Mesenchymal stem cell (in vitro differentiated cells and primary cell): ENCODE data around the gene IRF9.

ENCODE experiments used
- DNase-seq: peaks from one replicate; pipeline ENCODE4 v3.0.0-alpha.2; 2013
- H2AFZ ChIP-seq: one replicate; pipeline ENCODE4 v1.6.1; 2013; ENCODE audit warnings: low read depth, mild to moderate bottlenecking, control low read depth, inconsistent platforms, low read length, moderate library complexity
- H2AK5ac ChIP-seq: 2 replicates; pipeline ENCODE4 v1.6.1; 2013; ENCODE audit warnings: low read length, moderate library complexity, mild to moderate bottlenecking, inconsistent platforms; ENCODE audit not compliant: severe bottlenecking
- H2BK120ac ChIP-seq: one replicate; pipeline ENCODE4 v1.6.1; 2013; ENCODE audit warnings: low read depth, mild to moderate bottlenecking, inconsistent platforms, low read length, moderate library complexity
- H2BK12ac ChIP-seq, 2 experiments: one replicate each; pipeline ENCODE4 v1.6.1; 2013; ENCODE audit warnings: inconsistent platforms in 2 of 2, low read length in 2 of 2, mild to moderate bottlenecking in 2 of 2, moderate library complexity in 2 of 2, control low read depth in 1 of 2
- H2BK15ac ChIP-seq: one replicate; pipeline ENCODE4 v1.6.1; 2013; ENCODE audit warnings: mild to moderate bottlenecking, low read depth, inconsistent platforms; ENCODE audit not compliant: poor library complexity, severe bottlenecking
- H2BK5ac ChIP-seq: 2 replicates; pipeline ENCODE4 v1.6.1; 2013; ENCODE audit warnings: low read depth, mild to moderate bottlenecking, low read length, control low read depth, inconsistent platforms; ENCODE audit not compliant: poor library complexity, severe bottlenecking
- H3K14ac ChIP-seq, 2 experiments: one replicate each; pipeline ENCODE4 v1.6.1; 2013; ENCODE audit warnings: inconsistent platforms in 2 of 2, low read length in 2 of 2, control low read depth in 1 of 2, mild to moderate bottlenecking in 1 of 2, moderate library complexity in 1 of 2
- H3K18ac ChIP-seq, 2 experiments: one replicate each; pipeline ENCODE4 v1.6.1; 2013; ENCODE audit warnings: inconsistent platforms in 2 of 2, low read length in 2 of 2, control low read depth in 1 of 2, low read depth in 1 of 2, mild to moderate bottlenecking in 1 of 2
- H3K23ac ChIP-seq, 2 experiments: one replicate each; pipeline ENCODE4 v1.6.1; 2013; ENCODE audit warnings: inconsistent platforms in 2 of 2, low read length in 2 of 2, mild to moderate bottlenecking in 2 of 2, moderate library complexity in 2 of 2, control low read depth in 1 of 2
- H3K27ac ChIP-seq: 2 replicates; pipeline ENCODE4 v1.5.1; 2013; ENCODE audit warnings: mild to moderate bottlenecking, moderate library complexity, low read length, control low read depth, inconsistent platforms; ENCODE audit not compliant: poor library complexity, severe bottlenecking
- H3K27me3 ChIP-seq, 2 experiments: 2 replicates each; pipeline versions ENCODE4 v1.6.1 to v1.7.0; 2013; ENCODE audit warnings: low read length in 2 of 2, mild to moderate bottlenecking in 2 of 2, moderate library complexity in 2 of 2, control low read depth in 1 of 2, inconsistent platforms in 1 of 2; ENCODE audit not compliant: control insufficient read depth in 1 of 2, insufficient read depth in 1 of 2
- H3K36me3 ChIP-seq, 2 experiments: 2 replicates each; pipeline versions ENCODE4 v1.6.1 to v1.7.0; 2013; ENCODE audit warnings: low read length in 2 of 2, control low read depth in 1 of 2, inconsistent platforms in 1 of 2, low read depth in 1 of 2, mild to moderate bottlenecking in 1 of 2; ENCODE audit not compliant: insufficient read depth in 2 of 2, control insufficient read depth in 1 of 2
- H3K4ac ChIP-seq, 2 experiments: one replicate each; pipeline ENCODE4 v1.6.1; 2013; ENCODE audit warnings: inconsistent platforms in 2 of 2, low read length in 2 of 2, mild to moderate bottlenecking in 2 of 2, moderate library complexity in 2 of 2, control low read depth in 1 of 2, low read depth in 1 of 2
- H3K4me1 ChIP-seq: 2 replicates; pipeline ENCODE4 v1.6.1; 2013; ENCODE audit warnings: low read depth, low read length, control low read depth; ENCODE audit not compliant: control insufficient read depth, insufficient read depth
- H3K4me2 ChIP-seq: 2 replicates; pipeline ENCODE4 v1.6.1; 2013; ENCODE audit warnings: low read length, mild to moderate bottlenecking, inconsistent platforms; ENCODE audit not compliant: poor library complexity, severe bottlenecking
- H3K4me3 ChIP-seq, 2 experiments: 2 replicates each; pipeline versions ENCODE4 v1.5.1 to v1.7.0; 2013; ENCODE audit warnings: low read length in 2 of 2, mild to moderate bottlenecking in 2 of 2, control low read depth in 1 of 2, low read depth in 1 of 2; ENCODE audit not compliant: insufficient read depth in 1 of 2
- H3K79me1 ChIP-seq: replicated peaks from 2 replicates; pipeline ENCODE4 v1.6.1; 2013; ENCODE audit warnings: mild to moderate bottlenecking, control low read depth, low read length, inconsistent platforms; ENCODE audit not compliant: poor library complexity, severe bottlenecking
- H3K9ac ChIP-seq: 2 replicates; pipeline ENCODE4 v1.7.0; 2013; ENCODE audit warnings: mild to moderate bottlenecking, low read length, moderate library complexity
- H3K9me3 ChIP-seq: 2 replicates; pipeline ENCODE4 v1.7.0; 2013; ENCODE audit warnings: mild to moderate bottlenecking, low read length; ENCODE audit not compliant: control insufficient read depth
- H4K8ac ChIP-seq: one replicate; pipeline ENCODE4 v1.6.1; 2013; ENCODE audit warnings: inconsistent platforms, mild to moderate bottlenecking, low read length, moderate library complexity
- H4K91ac ChIP-seq: one replicate; pipeline ENCODE4 v1.6.1; 2013; ENCODE audit warnings: mild to moderate bottlenecking, low read length, inconsistent platforms
- WGBS: methylation state at CpG from one replicate; pipeline ENCODE4 v1.1.7; 2013; ENCODE audit warnings: mixed read lengths; 5-methylcytosine and 5-hydroxymethylcytosine counted together

The IRF9 gene

GRCh38 chr14:24177891-24178290, 16.8 kb downstream of the IRF9 start:
- no peak overlapping the region for H2BK15ac ChIP-seq
- no peaks in the 10 kb centered on the region for H3K27me3 ChIP-seq
- no peaks in the 10 kb centered on the region for H3K9me3 ChIP-seq
- no peak overlapping the region for H3K18ac ChIP-seq
- no peak overlapping the region for H3K4me3 ChIP-seq
- H2BK5ac ChIP-seq: no peak overlapping the region
- H3K4me2 ChIP-seq: no peak overlapping the region
- no peak overlapping the region for H3K9ac ChIP-seq
- H3K27ac ChIP-seq: no peak overlapping the region
- H3K79me1 ChIP-seq: peaks cover 20% of the 10 kb centered on the region
- no peak overlapping the region for H3K14ac ChIP-seq
- peaks cover 16% of the 10 kb centered on the region for H3K4me1 ChIP-seq
- H2AK5ac ChIP-seq: no peak overlapping the region
- H3K4ac ChIP-seq: no peak overlapping the region
- no peak overlapping the region for H4K91ac ChIP-seq
- no peak overlapping the region for H2AFZ ChIP-seq
- no peak overlapping the region for H3K23ac ChIP-seq
- WGBS: 96% methylated on average over 14 of the region's 14 CpGs
- DNase-seq: no peak
- H3K36me3 ChIP-seq: peaks cover 80 to 94% of the 10 kb centered on the region in 2 experiments
- H2BK12ac ChIP-seq: no peak overlapping the region
- no peak overlapping the region for H4K8ac ChIP-seq
- no peak overlapping the region for H2BK120ac ChIP-seq

GRCh38 chr14:24178399-24179178, 17.5 kb downstream of the IRF9 start:
- no peak overlapping the region for H2BK12ac ChIP-seq
- no peak overlapping the region for H3K18ac ChIP-seq
- H2AK5ac ChIP-seq: no peak overlapping the region
- no peak overlapping the region for H3K4me2 ChIP-seq
- no peaks in the 10 kb centered on the region for H3K9me3 ChIP-seq
- 87% methylated on average over 10 of the region's 12 CpGs for WGBS
- no peak overlapping the region for H3K14ac ChIP-seq
- no peak overlapping the region for H2AFZ ChIP-seq
- peaks cover 80 to 94% of the 10 kb centered on the region in 2 experiments for H3K36me3 ChIP-seq
- no peak overlapping the region for H4K8ac ChIP-seq
- peaks cover 21% of the 10 kb centered on the region for H3K79me1 ChIP-seq
- H3K23ac ChIP-seq: no peak overlapping the region
- H3K4me3 ChIP-seq: no peak overlapping the region
- H3K4ac ChIP-seq: no peak overlapping the region
- H2BK15ac ChIP-seq: no peak overlapping the region
- no peak overlapping the region for H4K91ac ChIP-seq
- H3K27me3 ChIP-seq: no peaks in the 10 kb centered on the region
- H3K27ac ChIP-seq: no peak overlapping the region
- peaks cover 16% of the 10 kb centered on the region for H3K4me1 ChIP-seq
- H2BK120ac ChIP-seq: no peak overlapping the region
- peak overlapping the region; percentile 83 for H3K9ac ChIP-seq
- no peak overlapping the region for H2BK5ac ChIP-seq
- no peak for DNase-seq

GRCh38 chr14:24179294-24179960, 18.4 kb downstream of the IRF9 start:
- Histone ChIP-seq H4K8ac (no peak overlapping the region), H2BK120ac (no peak overlapping the region), H3K4ac (no peak overlapping the region), H3K27ac (peak overlapping the region; percentile 73), H2AK5ac (peak overlapping the region; percentile 19), H2BK15ac (no peak overlapping the region), H3K9ac (peak overlapping the region; percentile 83), H2BK12ac (no peak overlapping the region), H3K18ac (no peak overlapping the region), H3K79me1 (peaks cover 23% of the 10 kb centered on the region), H2AFZ (no peak overlapping the region), H3K9me3 (no peaks in the 10 kb centered on the region), H3K27me3 (no peaks in the 10 kb centered on the region), H3K23ac (no peak overlapping the region), H3K4me1 (peaks cover 16% of the 10 kb centered on the region), H3K4me3 (no peak overlapping the region), H4K91ac (no peak overlapping the region), H2BK5ac (peak overlapping the region; percentile 21), H3K36me3 (peaks cover 85 to 93% of the 10 kb centered on the region in 2 experiments), H3K4me2 (no peak overlapping the region), H3K14ac (no peak overlapping the region)
- no peak for DNase-seq
- 95% methylated on average over 14 of the region's 14 CpGs for WGBS

GRCh38 chr14:24179961-24180796, 19.1 kb downstream of the IRF9 start:
- Histone ChIP-seq H3K14ac (no peak overlapping the region), H3K4ac (no peak overlapping the region), H3K9me3 (no peaks in the 10 kb centered on the region), H2BK120ac (no peak overlapping the region), H3K36me3 (peaks cover 90 to 93% of the 10 kb centered on the region in 2 experiments), H3K27ac (peak overlapping the region; percentile 73), H3K4me1 (peaks cover 16% of the 10 kb centered on the region), H2AFZ (no peak overlapping the region), H3K18ac (no peak overlapping the region), H3K4me2 (no peak overlapping the region), H4K8ac (no peak overlapping the region), H2BK5ac (no peak overlapping the region), H2AK5ac (peak overlapping the region; percentile 19), H2BK15ac (no peak overlapping the region), H3K9ac (peak overlapping the region; percentile 83), H4K91ac (no peak overlapping the region), H3K4me3 (no peak overlapping the region), H2BK12ac (no peak overlapping the region), H3K23ac (no peak overlapping the region), H3K27me3 (no peaks in the 10 kb centered on the region), H3K79me1 (peaks cover 30% of the 10 kb centered on the region)
- 91% methylated on average over 15 of the region's 18 CpGs for WGBS
- peak; percentile 24 for DNase-seq
